ENCODE data around the gene MICALL2. TPM values are rescaled to one million over a fixed set of nuclear protein-coding genes. Genes with fewer than 3 reads are reported as not detected.

MICALL2 gene
- total RNA-seq, 2 donors from 2014 or later, result 62.8 to 117 TPM

- intact Hi-C loops (cut with DNase I), result no loop called here
- Histone ChIP-seq H3K9me3 (no peaks in the 10 kb centered on the region), H3K4me3 (no peak overlapping the region), H3K36me3 (no peaks in the 10 kb centered on the region), H3K27me3 (no peaks in the 10 kb centered on the region), H3K4me1 (no peaks in the 10 kb centered on the region), H3K27ac (no peak overlapping the region), H3K9ac (ENCODE audit: low read depth in 2 of 2, low read length in 2 of 2) (no peak overlapping the region)
- TF ChIP-seq CTCF (IDR thresholded peaks at IDR 0.05), result no peak
- no peak for DNase-seq
Observed at GRCh38 chr7:1480670-1481069, 21.4 kb upstream of the MICALL2 start.

GRCh38 chr7:1479287-1479686 is 20.0 kb upstream of the MICALL2 start:
- no peak for DNase-seq
- Histone ChIP-seq H3K27ac (no peak overlapping the region), H3K9me3 (no peaks in the 10 kb centered on the region), H3K4me1 (no peaks in the 10 kb centered on the region), H3K4me3 (no peak overlapping the region), H3K9ac (ENCODE audit: low read depth in 2 of 2, low read length in 2 of 2) (no peak overlapping the region), H3K36me3 (no peaks in the 10 kb centered on the region), H3K27me3 (no peaks in the 10 kb centered on the region)
- no peak for TF ChIP-seq CTCF (IDR thresholded peaks at IDR 0.05)
- intact Hi-C loops (cut with DNase I), result no loop called here

- H3K4me1 ChIP-seq, result no peaks in the 10 kb centered on the region
- no peak for TF ChIP-seq CTCF (IDR thresholded peaks at IDR 0.05)
- no peaks in the 10 kb centered on the region for H3K27me3 ChIP-seq
- no peak overlapping the region for H3K27ac ChIP-seq
- H3K9ac ChIP-seq (ENCODE audit: low read depth in 2 of 2, low read length in 2 of 2), result no peak overlapping the region
- no peaks in the 10 kb centered on the region for H3K36me3 ChIP-seq
- no peak overlapping the region for H3K4me3 ChIP-seq
- no peak for DNase-seq
- no peaks in the 10 kb centered on the region for H3K9me3 ChIP-seq
- intact Hi-C loops (cut with DNase I), result no loop called here
Observed at GRCh38 chr7:1478480-1478879, 19.2 kb upstream of the MICALL2 start.

- intact Hi-C loops (cut with DNase I), result no loop called here
Observed at GRCh38 chr7:1476859-1477258, 17.6 kb upstream of the MICALL2 start.

GRCh38 chr7:1475991-1476390 is 16.7 kb upstream of the MICALL2 start:
- intact Hi-C loops (cut with DNase I), result no loop called here

More at GRCh38 chr7:1476859-1477258, 17.6 kb upstream of the MICALL2 start:
- H3K27me3 ChIP-seq, result no peaks in the 10 kb centered on the region
- H3K9me3 ChIP-seq, result no peaks in the 10 kb centered on the region
- no peaks in the 10 kb centered on the region for H3K36me3 ChIP-seq
- no peak overlapping the region for H3K27ac ChIP-seq
- TF ChIP-seq CTCF (IDR thresholded peaks at IDR 0.05), result no peak
- H3K9ac ChIP-seq (ENCODE audit: low read depth in 2 of 2, low read length in 2 of 2), result no peak overlapping the region
- no peak overlapping the region for H3K4me3 ChIP-seq
- no peaks in the 10 kb centered on the region for H3K4me1 ChIP-seq
- no peak for DNase-seq

More at GRCh38 chr7:1475991-1476390, 16.7 kb upstream of the MICALL2 start:
- no peaks in the 10 kb centered on the region for H3K36me3 ChIP-seq
- no peaks in the 10 kb centered on the region for H3K27me3 ChIP-seq
- no peaks in the 10 kb centered on the region for H3K4me1 ChIP-seq
- H3K27ac ChIP-seq, result no peak overlapping the region
- no peak for DNase-seq
- H3K9me3 ChIP-seq, result no peaks in the 10 kb centered on the region
- no peak overlapping the region for H3K9ac ChIP-seq (ENCODE audit: low read depth in 2 of 2, low read length in 2 of 2)
- no peak overlapping the region for H3K4me3 ChIP-seq
- TF ChIP-seq CTCF (IDR thresholded peaks at IDR 0.05), result no peak

Measured in colonic mucosa (tissue), 4 donors.